GM23248 (cell line): Measurements from ENCODE around the gene PTCHD1. TPM values are rescaled to one million over a fixed set of nuclear protein-coding genes. Genes with fewer than 3 reads are reported as not detected.

Experiments used
- DNase-seq: peaks from one replicate; pipeline ENCODE4 v3.0.0-alpha.2; 2015
- H2AFZ ChIP-seq: fragments of 200-600 bp; sonication (generic); 2 replicates; pipeline ENCODE4 v1.6.1; 2016; ENCODE audit warnings: antibody characterized with exemption
- H3F3A ChIP-seq: fragments of 200-600 bp; sonication (generic); 2 replicates; pipeline ENCODE4 v1.6.1; 2016; ENCODE audit warnings: mild to moderate bottlenecking, antibody characterized with exemption, mixed run types; ENCODE audit not compliant: insufficient read depth
- H3K27ac ChIP-seq: fragments of 200-600 bp; sonication (generic); 2 replicates; pipeline ENCODE4 v1.5.1; 2016; ENCODE audit warnings: mild to moderate bottlenecking
- H3K27me3 ChIP-seq: fragments of 200-600 bp; sonication (generic); replicated peaks from 2 replicates; pipeline ENCODE4 v1.6.1; 2016; ENCODE audit warnings: mild to moderate bottlenecking; ENCODE audit not compliant: insufficient read depth
- H3K36me3 ChIP-seq: fragments of 200-600 bp; sonication (generic); 2 replicates; pipeline ENCODE4 v1.6.1; 2016; ENCODE audit warnings: low read depth, mild to moderate bottlenecking
- H3K4me1 ChIP-seq: fragments of 200-600 bp; sonication (generic); 2 replicates; pipeline ENCODE4 v1.6.1; 2016; ENCODE audit warnings: mild to moderate bottlenecking; ENCODE audit not compliant: insufficient read depth
- H3K4me2 ChIP-seq: fragments of 200-600 bp; sonication (generic); one replicate; pipeline ENCODE4 v1.6.1; 2016; ENCODE audit warnings: mild to moderate bottlenecking; ENCODE audit not compliant: unreplicated experiment
- H3K4me3 ChIP-seq: fragments of 200-600 bp; sonication (generic); 2 replicates; pipeline ENCODE4 v1.5.1; 2016; ENCODE audit warnings: mild to moderate bottlenecking
- H3K79me2 ChIP-seq: fragments of 200-600 bp; sonication (generic); 2 replicates; pipeline ENCODE4 v1.6.1; 2016; ENCODE audit warnings: mild to moderate bottlenecking; ENCODE audit not compliant: insufficient read depth
- H3K9ac ChIP-seq: fragments of 200-600 bp; sonication (generic); 2 replicates; pipeline ENCODE4 v1.6.1; 2016; ENCODE audit warnings: mild to moderate bottlenecking
- H3K9me2 ChIP-seq: fragments of 200-600 bp; sonication (generic); 2 replicates; pipeline ENCODE4 v1.6.1; 2016; ENCODE audit warnings: mixed run types, mild to moderate bottlenecking, moderate library complexity; ENCODE audit not compliant: insufficient read depth
- H3K9me3 ChIP-seq: fragments of 200-600 bp; sonication (generic); one replicate; pipeline ENCODE4 v1.6.1; 2017; ENCODE audit warnings: low read depth
- H4K20me1 ChIP-seq: fragments of 200-600 bp; sonication (generic); 2 replicates; pipeline ENCODE4 v1.6.0; 2016; ENCODE audit not compliant: insufficient read depth
- EZH2 ChIP-seq: fragments of 200-600 bp; sonication (generic); IDR thresholded peaks from 2 replicates; pipeline ENCODE4 v1.6.1; 2018; ENCODE audit warnings: antibody characterized with exemption, mild to moderate bottlenecking; ENCODE audit not compliant: insufficient read depth, poor library complexity, severe bottlenecking
- EZH2phosphoT487 ChIP-seq: fragments of 200-600 bp; sonication (generic); IDR thresholded peaks from 2 replicates; pipeline ENCODE4 v1.6.1; 2018; ENCODE audit warnings: antibody characterized with exemption, moderate library complexity, mild to moderate bottlenecking, low read depth; ENCODE audit not compliant: insufficient read depth
- WGBS, 2 experiments: methylation state at CpG; one replicate each; pipeline ENCODE4 v1.1.6; 2015 to 2017; ENCODE audit warnings: low lambda C conversion rate in 2 of 2, low coverage in 1 of 2; ENCODE audit errors: missing lambda C conversion rate in 2 of 2; 5-methylcytosine and 5-hydroxymethylcytosine counted together
- in situ Hi-C: fragments of 300-500 bp; cut with MboI; formaldehyde crosslinking; loops from 2 replicates; pipeline ENCODE4 v1.15.0; 2020
- polyA plus RNA-seq: library from polyadenylated mRNA; unstranded; fragments of >200 nt; fragmentation: Nextera tagmentation; extraction: Ambion mirVana; gene quantifications from 2 replicates; pipeline ENCODE4 v1.2.1, GENCODE V29; 2016
- total RNA-seq: library from RNA; depleted of rRNA; stranded (reverse); fragments of >200 nt; shearing (Covaris generic); gene quantifications from 2 replicates; pipeline ENCODE4 v1.2.3, GENCODE V29; 2014

The PTCHD1 gene
- total and polyA plus RNA-seq, 2 experiments from 2014 or later = not detected

GRCh38 chrX:23341452-23341851 lies 6.8 kb downstream of the PTCHD1 start:
- Histone ChIP-seq H2AFZ (no peak overlapping the region), H3K27me3 (no peaks in the 10 kb centered on the region), H3K9ac (no peak overlapping the region), H3K4me2 (no peak overlapping the region), H3K9me2 (no peaks in the 10 kb centered on the region), H3K9me3 (no peaks in the 10 kb centered on the region), H3K4me1 (no peaks in the 10 kb centered on the region), H3F3A (no peaks in the 10 kb centered on the region), H4K20me1 (no peaks in the 10 kb centered on the region), H3K36me3 (no peaks in the 10 kb centered on the region), H3K4me3 (no peak overlapping the region), H3K79me2 (no peaks in the 10 kb centered on the region), H3K27ac (no peak overlapping the region)
- TF ChIP-seq EZH2 = no peak
- no peak for TF ChIP-seq EZH2phosphoT487
- DNase-seq = no peak
- WGBS, 2 experiments = 57 to 59% methylated on average over 3 to 6 of the region's 6 CpGs
- in situ Hi-C loops = no loop called here

DNA sequence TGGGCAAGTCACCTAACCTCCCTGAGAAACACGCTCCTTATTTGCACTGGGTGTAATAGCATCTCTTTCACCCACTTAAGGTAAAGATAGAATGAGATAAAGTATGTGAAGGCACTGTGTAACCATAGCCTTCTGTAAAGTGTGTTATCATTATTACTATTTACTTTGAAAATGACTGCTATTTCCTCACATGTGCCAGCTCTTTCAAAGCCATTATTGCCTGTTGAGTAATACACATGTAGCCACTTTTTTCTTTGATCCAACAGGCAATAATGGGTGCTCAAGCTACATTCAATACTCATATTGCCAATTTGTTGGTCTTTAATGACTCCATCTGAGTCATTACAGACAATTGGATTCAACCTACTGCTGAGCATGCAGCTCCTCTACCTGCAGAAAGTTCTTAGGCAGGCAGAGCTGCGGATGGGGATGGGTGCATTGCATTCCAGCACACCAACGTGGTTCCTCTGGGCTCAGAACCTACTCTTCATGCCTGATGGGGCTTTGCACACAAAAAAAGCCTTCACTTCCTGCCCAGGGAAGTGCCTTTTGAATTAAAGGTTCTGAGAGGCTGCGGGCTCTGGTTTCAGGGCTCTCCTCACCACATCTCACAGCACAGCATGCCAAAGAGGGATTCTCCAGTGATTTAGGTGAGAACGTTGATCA lies 9.7 kb downstream of the PTCHD1 start:
- Histone ChIP-seq H4K20me1 (no peaks in the 10 kb centered on the region), H3K4me3 (no peak overlapping the region), H3K9me3 (no peaks in the 10 kb centered on the region), H3F3A (no peaks in the 10 kb centered on the region), H3K79me2 (no peaks in the 10 kb centered on the region), H3K4me1 (no peaks in the 10 kb centered on the region), H3K9me2 (no peaks in the 10 kb centered on the region), H3K27ac (no peak overlapping the region), H3K27me3 (no peaks in the 10 kb centered on the region), H3K9ac (no peak overlapping the region), H3K36me3 (no peaks in the 10 kb centered on the region), H2AFZ (no peak overlapping the region), H3K4me2 (no peak overlapping the region)
- no peak for DNase-seq
- TF ChIP-seq EZH2phosphoT487 (no peak), EZH2 (no peak)
- in situ Hi-C loops = no loop called here
- WGBS, 2 experiments = 47 to 48% methylated on average over 5 of the region's 5 CpGs

DNA sequence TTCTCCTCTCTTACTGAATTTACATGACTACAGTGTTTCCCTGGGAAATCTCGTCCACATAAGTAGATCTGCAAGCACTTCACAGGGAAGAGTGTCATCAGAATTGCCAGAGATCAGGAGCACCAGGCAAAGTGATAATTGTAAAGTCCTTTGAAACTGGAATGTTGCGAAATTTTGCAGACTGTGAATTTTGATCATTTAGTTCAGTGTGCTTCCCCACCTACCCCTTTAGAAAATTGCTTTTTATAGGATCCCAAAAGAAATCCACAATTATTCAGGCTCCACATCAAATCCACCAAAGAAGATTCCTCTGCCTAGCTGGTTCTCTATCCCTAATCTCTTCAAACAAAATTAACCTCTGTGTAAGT lies 10.2 kb downstream of the PTCHD1 start:
- in situ Hi-C loops = no loop called here
- Histone ChIP-seq H3F3A (no peaks in the 10 kb centered on the region), H3K4me3 (no peak overlapping the region), H3K9me2 (no peaks in the 10 kb centered on the region), H3K27me3 (no peaks in the 10 kb centered on the region), H3K4me1 (no peaks in the 10 kb centered on the region), H3K27ac (no peak overlapping the region), H2AFZ (no peak overlapping the region), H3K9me3 (no peaks in the 10 kb centered on the region), H3K9ac (no peak overlapping the region), H3K36me3 (no peaks in the 10 kb centered on the region), H3K4me2 (no peak overlapping the region), H4K20me1 (no peaks in the 10 kb centered on the region), H3K79me2 (no peaks in the 10 kb centered on the region)
- no peak for DNase-seq
- TF ChIP-seq EZH2 (no peak), EZH2phosphoT487 (no peak)
- 6 to 11% methylated on average over 2 of the region's 2 CpGs for WGBS, 2 experiments

DNA sequence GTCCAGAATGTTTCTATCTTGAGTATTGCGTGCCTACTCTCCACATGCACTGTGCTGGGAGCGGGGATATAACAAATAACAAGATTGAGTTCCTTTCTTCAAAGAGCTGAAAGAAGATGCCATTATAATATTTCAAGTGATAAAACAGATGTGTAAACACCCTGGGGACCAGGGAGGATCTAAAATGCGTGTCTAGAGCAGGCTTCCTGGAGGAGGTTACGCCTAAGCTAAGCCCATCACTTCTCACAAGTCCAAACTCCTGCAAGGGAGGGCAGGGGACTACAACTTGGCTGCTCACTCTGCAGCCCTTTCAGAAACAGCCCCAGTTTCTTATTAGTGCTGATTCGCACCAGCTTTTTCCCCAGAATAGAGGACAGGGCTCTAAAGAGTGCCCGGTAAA lies 21.5 kb downstream of the PTCHD1 start:
- no peaks in the 10 kb centered on the region for H3K9me3 ChIP-seq
- TF ChIP-seq EZH2 = no peak
- TF ChIP-seq EZH2phosphoT487 = no peak
- no peaks in the 10 kb centered on the region for H3K79me2 ChIP-seq
- H3K4me1 ChIP-seq = no peaks in the 10 kb centered on the region
- H2AFZ ChIP-seq = no peak overlapping the region
- no peaks in the 10 kb centered on the region for H3K36me3 ChIP-seq
- H3K9ac ChIP-seq = no peak overlapping the region
- no peak overlapping the region for H3K27ac ChIP-seq
- in situ Hi-C loops = no loop called here
- 49 to 58% methylated on average over 5 to 6 of the region's 6 CpGs for WGBS, 2 experiments
- H3K4me2 ChIP-seq = no peak overlapping the region
- H3K27me3 ChIP-seq = no peaks in the 10 kb centered on the region
- DNase-seq = no peak
- H4K20me1 ChIP-seq = no peaks in the 10 kb centered on the region
- no peaks in the 10 kb centered on the region for H3K9me2 ChIP-seq
- no peak overlapping the region for H3K4me3 ChIP-seq
- H3F3A ChIP-seq = no peaks in the 10 kb centered on the region

DNA sequence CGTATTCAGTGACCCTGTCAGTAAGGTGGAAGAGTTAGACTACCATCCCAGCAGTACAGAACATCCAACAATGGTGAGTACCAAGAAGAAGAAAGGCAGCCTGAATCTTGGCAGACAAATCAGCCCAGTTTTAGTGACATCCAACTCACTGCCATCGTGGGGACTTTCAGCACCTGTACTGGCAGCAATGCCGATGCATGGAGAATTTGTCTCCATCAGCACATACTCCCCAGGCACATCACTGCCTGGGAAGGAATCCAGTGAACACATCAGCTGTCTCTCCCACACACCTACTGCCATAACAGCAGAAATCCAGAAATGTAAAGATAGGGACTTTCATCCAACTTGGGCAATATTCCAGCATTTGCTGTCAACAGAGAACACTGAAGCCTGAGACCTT lies 29.8 kb downstream of the PTCHD1 start:
- in situ Hi-C loops = no loop called here
- Histone ChIP-seq H3K4me2 (no peak overlapping the region), H2AFZ (no peak overlapping the region), H4K20me1 (no peaks in the 10 kb centered on the region), H3K4me3 (no peak overlapping the region), H3K9me3 (no peaks in the 10 kb centered on the region), H3K9me2 (no peaks in the 10 kb centered on the region), H3K36me3 (no peaks in the 10 kb centered on the region), H3K4me1 (no peaks in the 10 kb centered on the region), H3K27ac (no peak overlapping the region), H3K9ac (no peak overlapping the region), H3F3A (no peaks in the 10 kb centered on the region), H3K79me2 (no peaks in the 10 kb centered on the region), H3K27me3 (no peaks in the 10 kb centered on the region)
- DNase-seq = no peak
- TF ChIP-seq EZH2 (no peak), EZH2phosphoT487 (no peak)
- WGBS, 2 experiments = 32 to 34% methylated on average over 3 of the region's 3 CpGs
